Common myeloid progenitor, CD34-positive (primary cell): ENCODE measurements around the gene BNIP2.
"Not testable (repeated sequence)": the region's sequence is repeated elsewhere in the genome, so short reads cannot be mapped to it uniquely, and the experiment has no call there.

Source experiments
- CTCF ChIA-PET: fragments of 350-600 bp; sonication (Branson Sonifier 250); formaldehyde crosslinking; loops from one replicate; lab custom pipeline; 2021; ENCODE audit warnings: antibody characterized with exemption; lab: Charles Lee
- POLR2A ChIA-PET: fragments of 350-600 bp; sonication (Branson Sonifier 250); formaldehyde crosslinking; loops from one replicate; lab custom pipeline; 2021; ENCODE audit warnings: antibody characterized with exemption; lab: Charles Lee
- DNase-seq, 3 donors: peaks; one replicate each; pipeline versions ENCODE4 v3.0.0 to v3.0.0-alpha.2; 2013
- H3K27ac ChIP-seq, 2 experiments: 1 replicate in 1 of 2; 2 replicates in 1 of 2; pipeline ENCODE4 v1.7.0; 2013; ENCODE audit warnings: inconsistent platforms in 2 of 2, low read length in 2 of 2, mild to moderate bottlenecking in 2 of 2, low read depth in 1 of 2, moderate library complexity in 1 of 2; ENCODE audit not compliant: severe bottlenecking in 2 of 2, insufficient read depth in 1 of 2, poor library complexity in 1 of 2
- H3K27me3 ChIP-seq, 5 experiments: replicated peaks in 2 of 5; 1 replicate in 3 of 5; 2 replicates in 2 of 5; pipeline versions ENCODE4 v1.6.1 to v1.7.0; 2013; ENCODE audit warnings: low read length in 4 of 5, mild to moderate bottlenecking in 2 of 5, moderate library complexity in 2 of 5, inconsistent platforms in 1 of 5; ENCODE audit not compliant: insufficient read depth in 5 of 5, control insufficient read depth in 4 of 5
- H3K36me3 ChIP-seq, 4 experiments: 1 replicate in 2 of 4; 2 replicates in 2 of 4; pipeline versions ENCODE4 v1.6.1 to v1.7.0; 2013; ENCODE audit warnings: low read length in 3 of 4, control low read depth in 1 of 4, mild to moderate bottlenecking in 1 of 4; ENCODE audit not compliant: control insufficient read depth in 4 of 4, insufficient read depth in 4 of 4
- H3K4me1 ChIP-seq, 4 experiments: 1 replicate in 3 of 4; 2 replicates in 1 of 4; pipeline versions ENCODE4 v1.6.1 to v1.7.1; 2013; ENCODE audit warnings: low read length in 3 of 4, mild to moderate bottlenecking in 3 of 4, control low read depth in 1 of 4, inconsistent platforms in 1 of 4, moderate library complexity in 1 of 4; ENCODE audit not compliant: control insufficient read depth in 4 of 4, insufficient read depth in 4 of 4; ENCODE audit errors: control extremely low read depth in 1 of 4
- H3K4me3 ChIP-seq, 7 experiments: 1 replicate in 4 of 7; 2 replicates in 3 of 7; pipeline versions ENCODE4 v1.5.1 to v1.7.0; 2013; ENCODE audit warnings: mild to moderate bottlenecking in 7 of 7, low read length in 6 of 7, moderate library complexity in 6 of 7, inconsistent platforms in 2 of 7, low read depth in 2 of 7, control low read depth in 1 of 7; ENCODE audit not compliant: insufficient read depth in 4 of 7, control insufficient read depth in 1 of 7; ENCODE audit errors: extremely low read depth in 1 of 7
- H3K9me3 ChIP-seq, 5 experiments: 1 replicate in 4 of 5; 2 replicates in 1 of 5; pipeline versions ENCODE4 v1.6.1 to v1.7.1; 2013; ENCODE audit warnings: low read length in 4 of 5, mild to moderate bottlenecking in 2 of 5, inconsistent platforms in 1 of 5, low read depth in 1 of 5, moderate library complexity in 1 of 5; ENCODE audit not compliant: control insufficient read depth in 4 of 5, insufficient read depth in 2 of 5; ENCODE audit errors: control extremely low read depth in 1 of 5
- WGBS: methylation state at CpG from one replicate; pipeline ENCODE4 v1.1.5; 2013; ENCODE audit not compliant: insufficient coverage; 5-methylcytosine and 5-hydroxymethylcytosine counted together

BNIP2 gene

DNA sequence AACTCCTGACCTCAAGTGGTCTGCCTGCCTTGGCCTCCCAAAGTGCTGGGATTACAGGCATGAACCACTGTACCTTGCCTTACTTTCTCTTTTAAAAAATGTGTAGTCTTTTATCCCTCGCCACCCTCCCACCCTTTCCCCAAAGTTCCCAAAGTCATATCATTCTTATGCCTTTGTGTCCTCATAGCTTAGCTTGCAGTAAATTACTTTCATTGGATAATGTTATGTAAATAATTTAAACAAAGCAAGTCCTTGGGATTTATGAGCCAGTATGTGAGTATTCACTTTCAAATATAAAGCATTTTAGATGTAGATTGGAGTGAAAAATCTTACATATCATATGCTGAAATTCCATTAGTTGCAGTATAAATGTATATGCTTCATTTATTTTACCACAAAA lies 42.8 kb downstream of the BNIP2 start:
- no peak overlapping the region for H3K27ac ChIP-seq
- ChIA-PET POLR2A (no interaction called here), CTCF (interaction anchor here (1.2 kb wide), 1 partner anchor 117 kb away, joined by 3 read pairs; no protein-coding TSS in a partner anchor)
- no CpG with 5 or more reads among the region's 1 CpG for WGBS
- DNase-seq: no peak
- no peak overlapping the region for H3K4me3 ChIP-seq
- H3K27me3 ChIP-seq: no peaks in the 10 kb centered on the region
- no peaks in the 10 kb centered on the region for H3K4me1 ChIP-seq
- H3K36me3 ChIP-seq: peaks cover 9 to 57% (median 35%) of the 10 kb centered on the region in 4 experiments
- H3K9me3 ChIP-seq: no peaks in the 10 kb centered on the region

DNA sequence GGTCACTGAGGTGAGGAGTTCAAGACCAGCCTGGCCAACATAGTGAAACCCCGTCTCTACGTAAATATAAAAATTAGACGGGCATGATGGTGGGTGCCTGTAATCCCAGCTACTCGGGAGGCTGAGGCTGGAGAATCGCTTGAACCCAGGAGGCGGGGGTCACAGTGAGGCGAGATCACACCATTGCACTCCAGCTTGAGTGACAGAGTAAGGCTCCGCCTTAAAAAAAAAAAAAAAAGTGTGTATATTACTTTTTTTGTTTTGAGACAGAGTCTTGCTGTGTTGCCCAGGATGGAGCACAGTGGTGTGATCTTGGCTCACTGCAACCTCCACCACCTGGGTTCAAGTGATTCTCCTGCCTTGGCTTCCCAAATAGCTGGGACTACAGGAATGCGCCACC lies 43.3 kb downstream of the BNIP2 start:
- peaks cover 9 to 54% (median 35%) of the 10 kb centered on the region in 4 experiments for H3K36me3 ChIP-seq
- 98% methylated on average over 8 of the region's 9 CpGs for WGBS
- CTCF ChIA-PET: interaction anchor here (0.9 to 1.2 kb wide), 2 partner anchors 13 to 116 kb away, joined by 3 read pairs; no protein-coding TSS in a partner anchor

DNA sequence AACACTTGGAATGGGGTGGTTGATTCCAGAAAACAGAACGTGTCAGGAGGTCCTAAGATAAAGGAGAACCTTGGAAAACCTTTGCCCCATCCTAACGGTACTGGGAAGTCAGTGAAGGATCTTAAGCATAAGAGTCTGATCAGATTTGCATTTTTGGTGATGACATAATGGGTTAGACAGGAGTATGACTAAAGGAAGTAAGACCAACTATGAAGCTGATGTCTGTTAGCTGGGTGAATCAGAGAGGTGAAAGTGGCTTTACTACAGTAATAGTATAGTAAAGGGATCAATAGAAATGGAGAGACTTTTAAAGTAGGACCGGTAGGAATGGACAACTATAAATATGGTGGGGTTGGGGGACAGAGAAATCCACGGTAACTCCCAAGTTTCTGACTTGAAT lies 44.4 kb downstream of the BNIP2 start:
- no peaks in the 10 kb centered on the region for H3K9me3 ChIP-seq
- H3K27ac ChIP-seq: no peak overlapping the region
- H3K4me3 ChIP-seq: no peak overlapping the region
- CTCF ChIA-PET: interaction anchor here (0.9 to 1.7 kb wide), 3 partner anchors 9 to 12 kb away, joined by 3 to 5 read pairs (median 3); no protein-coding TSS in a partner anchor
- no peaks in the 10 kb centered on the region for H3K27me3 ChIP-seq
- 96% methylated on average over 4 of the region's 4 CpGs for WGBS
- peaks cover 7 to 51% (median 31%) of the 10 kb centered on the region in 4 experiments for H3K36me3 ChIP-seq
- no peaks in the 10 kb centered on the region for H3K4me1 ChIP-seq
- DNase-seq: no peak
- POLR2A ChIA-PET: no interaction called here

More for the DNA sequence above, 43.3 kb downstream of the BNIP2 start:
- H3K9me3 ChIP-seq, H3K4me1 ChIP-seq, H3K27me3 ChIP-seq, DNase-seq, H3K27ac ChIP-seq, H3K4me3 ChIP-seq: not testable (repeated sequence)
- POLR2A ChIA-PET: interaction anchor here (0.8 kb wide), 1 partner anchor 11 kb away, joined by 3 read pairs; the partner anchor contains the start of gene GTF2A2

DNA sequence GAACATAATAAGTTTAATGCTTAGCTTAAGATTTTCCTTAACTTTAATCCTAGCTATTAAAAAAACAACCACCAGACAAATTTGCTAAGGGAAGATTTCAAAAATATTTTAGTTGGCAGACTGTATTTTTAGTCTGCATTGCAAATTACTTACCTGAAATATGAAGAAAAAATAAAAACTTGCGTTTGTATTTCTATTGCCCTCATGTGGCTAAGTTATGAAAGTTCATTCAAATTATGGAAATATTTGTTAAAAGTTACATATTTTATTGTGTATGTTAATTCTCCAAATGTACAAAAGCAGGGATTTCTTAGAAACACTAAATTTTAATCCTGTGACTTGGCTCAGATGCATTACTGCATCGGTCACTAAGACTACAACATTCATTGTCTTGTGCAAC lies 46.8 kb downstream of the BNIP2 start:
- peak in 2 of 3 donors; percentile 13 to 23 for DNase-seq
- peaks cover 11 to 59% (median 34%) of the 10 kb centered on the region in 4 experiments for H3K36me3 ChIP-seq
- POLR2A ChIA-PET: no interaction called here
- H3K4me1 ChIP-seq: no peaks in the 10 kb centered on the region
- no peak overlapping the region for H3K27ac ChIP-seq
- CTCF ChIA-PET: interaction anchor here (1.0 to 3.3 kb wide), 7 partner anchors 9 to 118 kb away, joined by 3 to 22 read pairs (median 4); no protein-coding TSS in a partner anchor
- no peaks in the 10 kb centered on the region for H3K9me3 ChIP-seq
- no peak overlapping the region for H3K4me3 ChIP-seq
- H3K27me3 ChIP-seq: no peaks in the 10 kb centered on the region
- WGBS: no CpG with 5 or more reads among the region's 2 CpGs

DNA sequence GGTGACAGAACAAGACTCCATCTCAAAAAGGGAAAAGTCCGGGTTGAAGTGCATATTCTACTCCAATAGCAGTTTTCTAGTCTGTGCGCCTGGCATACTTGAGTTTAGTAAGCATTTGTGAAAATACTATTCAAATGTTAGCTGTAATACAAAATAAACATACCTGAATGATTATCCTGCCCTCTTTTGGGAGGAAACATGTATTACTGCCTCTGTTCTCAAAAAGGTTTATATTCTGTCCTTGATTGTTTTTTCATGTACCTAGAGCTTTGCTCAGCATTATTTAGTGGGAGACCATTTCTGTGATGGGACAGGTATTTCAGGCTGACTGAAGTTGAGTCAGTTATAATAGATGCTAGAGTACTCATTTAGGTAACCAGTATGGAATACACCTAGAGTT lies 51.6 kb downstream of the BNIP2 start:
- H3K4me1 ChIP-seq, H3K9me3 ChIP-seq, H3K27me3 ChIP-seq, H3K4me3 ChIP-seq, POLR2A ChIA-PET, H3K27ac ChIP-seq: not testable (repeated sequence)
- WGBS: 80% methylated on average over 1 of the region's 2 CpGs
- peak in 1 of 3 donors; percentile 17 for DNase-seq
- peaks cover 3 to 29% (median 19%) of the 10 kb centered on the region in 4 experiments for H3K36me3 ChIP-seq
- CTCF ChIA-PET: interaction anchor here (0.6 to 1.4 kb wide), 4 partner anchors 105 to 594 kb away, joined by 3 to 7 read pairs (median 4); no protein-coding TSS in a partner anchor

DNA sequence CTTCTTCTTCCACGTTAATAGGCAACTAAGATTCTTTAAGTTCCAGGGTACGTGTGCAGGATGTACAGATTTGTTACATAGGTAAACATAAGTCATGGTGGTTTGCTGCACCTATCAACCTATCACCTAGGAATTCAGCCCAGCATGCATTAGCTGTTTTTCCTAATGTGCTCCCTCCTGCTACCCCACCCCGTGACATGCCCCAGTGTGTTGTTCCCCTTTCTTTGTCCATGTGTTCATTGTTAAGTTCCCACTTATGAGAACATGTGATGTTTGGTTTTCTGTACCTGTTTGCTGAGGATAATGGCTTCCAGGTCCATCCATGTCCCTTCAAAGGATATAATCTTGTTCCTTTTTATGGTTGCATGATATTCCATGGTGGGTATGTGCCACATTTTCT lies 52.9 kb downstream of the BNIP2 start:
- H3K9me3 ChIP-seq: no peaks in the 10 kb centered on the region
- WGBS: 67% methylated on average over 1 of the region's 3 CpGs
- no peak for DNase-seq
- H3K4me3 ChIP-seq: no peak overlapping the region
- ChIA-PET POLR2A (no interaction called here), CTCF (no interaction called here)
- H3K36me3 ChIP-seq: peaks cover 0 to 24% (median 13%) of the 10 kb centered on the region in 4 experiments
- no peaks in the 10 kb centered on the region for H3K4me1 ChIP-seq
- no peaks in the 10 kb centered on the region for H3K27me3 ChIP-seq
- H3K27ac ChIP-seq: no peak overlapping the region

DNA sequence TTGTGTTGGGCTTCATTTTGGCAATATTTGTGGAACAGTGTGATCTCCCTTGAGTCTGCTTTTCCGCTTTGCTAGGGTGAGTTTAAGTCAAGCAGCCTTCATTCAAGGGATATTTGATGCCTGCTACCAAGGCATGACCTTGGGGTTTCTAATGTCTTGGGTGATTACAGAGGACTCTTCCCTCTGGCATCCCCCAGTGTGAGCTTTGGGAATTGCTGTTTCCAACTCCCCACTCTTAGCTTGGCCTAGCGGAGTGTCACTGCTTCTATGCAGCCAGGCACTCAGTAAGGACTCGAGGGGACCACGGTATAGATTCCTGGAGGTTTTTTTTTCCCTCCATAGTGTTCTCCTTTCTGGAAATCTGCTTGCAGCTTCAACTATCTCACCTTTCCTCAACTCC lies 56.4 kb downstream of the BNIP2 start:
- Histone ChIP-seq H3K4me1 (no peaks in the 10 kb centered on the region), H3K36me3 (no peaks in the 10 kb centered on the region), H3K27ac (no peak overlapping the region), H3K9me3 (no peaks in the 10 kb centered on the region), H3K4me3 (no peak overlapping the region), H3K27me3 (no peaks in the 10 kb centered on the region)
- WGBS: 92% methylated on average over 4 of the region's 4 CpGs
- POLR2A ChIA-PET: no interaction called here
- CTCF ChIA-PET: interaction anchor here (1.2 to 3.3 kb wide), 2 partner anchors 13 to 100 kb away, joined by 3 to 15 read pairs; no protein-coding TSS in a partner anchor
- DNase-seq: no peak
